Kidney epithelial cell (primary cell): ENCODE measurements around the gene GNLY. TPM values are rescaled to one million over a fixed set of nuclear protein-coding genes. Genes with fewer than 3 reads are reported as not detected.

Experiments used
- DNase-seq: peaks from one replicate; pipeline ENCODE4 v3.0.0-alpha.2; 2010; ENCODE audit warnings: low read depth
- H3K27me3 ChIP-seq: 2 replicates; pipeline ENCODE4 v1.6.0; 2011; ENCODE audit warnings: low read length; ENCODE audit not compliant: control insufficient read depth, insufficient read depth
- H3K36me3 ChIP-seq: 2 replicates; pipeline ENCODE4 v1.5.1; 2011; ENCODE audit warnings: low read length; ENCODE audit not compliant: control insufficient read depth, insufficient read depth
- H3K4me3 ChIP-seq: 2 replicates; pipeline ENCODE4 v1.5.1; 2011; ENCODE audit warnings: low read depth, mild to moderate bottlenecking, control low read depth, low read length
- total RNA-seq: library from RNA; depleted of rRNA; stranded (reverse); fragments of >200 nt; gene quantifications from 2 replicates; pipeline ENCODE4 v1.2.3, GENCODE V29; 2015
- TF ChIP-seq, protein P1 (sequence below): IDR thresholded peaks from 2 replicates; pipeline ENCODE4 v1.5.1; 2011; ENCODE audit warnings: mild to moderate bottlenecking, moderate library complexity, low read length, control low read depth, inconsistent platforms; ENCODE audit not compliant: insufficient read depth, poor library complexity, severe bottlenecking

The GNLY gene
- total RNA-seq, 1 donor from 2014 or later: not detected

DNA sequence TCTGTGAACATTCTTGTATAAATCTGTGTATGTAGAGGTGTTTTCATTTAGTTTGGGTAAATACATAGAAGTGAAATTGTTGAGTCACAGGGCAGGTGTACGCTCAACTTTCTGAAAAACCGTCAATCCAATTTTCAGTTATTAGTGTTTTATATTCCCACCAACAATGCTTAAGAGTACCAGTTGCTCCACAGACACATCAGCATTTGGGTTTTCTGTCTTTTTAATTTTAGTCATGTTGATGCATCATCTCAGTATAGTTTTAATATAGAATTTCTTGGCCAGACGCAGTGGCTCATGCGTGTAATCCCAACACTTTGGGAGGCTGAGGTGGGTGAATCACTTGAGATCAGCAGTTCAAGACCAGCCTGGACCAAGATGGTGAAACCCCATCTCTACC lies 3.2 kb upstream of the GNLY start:
- H3K4me3 ChIP-seq: no peak overlapping the region
- H3K36me3 ChIP-seq: no peaks in the 10 kb centered on the region
- H3K27me3 ChIP-seq: no peaks in the 10 kb centered on the region
- TF ChIP-seq, protein P1, sequence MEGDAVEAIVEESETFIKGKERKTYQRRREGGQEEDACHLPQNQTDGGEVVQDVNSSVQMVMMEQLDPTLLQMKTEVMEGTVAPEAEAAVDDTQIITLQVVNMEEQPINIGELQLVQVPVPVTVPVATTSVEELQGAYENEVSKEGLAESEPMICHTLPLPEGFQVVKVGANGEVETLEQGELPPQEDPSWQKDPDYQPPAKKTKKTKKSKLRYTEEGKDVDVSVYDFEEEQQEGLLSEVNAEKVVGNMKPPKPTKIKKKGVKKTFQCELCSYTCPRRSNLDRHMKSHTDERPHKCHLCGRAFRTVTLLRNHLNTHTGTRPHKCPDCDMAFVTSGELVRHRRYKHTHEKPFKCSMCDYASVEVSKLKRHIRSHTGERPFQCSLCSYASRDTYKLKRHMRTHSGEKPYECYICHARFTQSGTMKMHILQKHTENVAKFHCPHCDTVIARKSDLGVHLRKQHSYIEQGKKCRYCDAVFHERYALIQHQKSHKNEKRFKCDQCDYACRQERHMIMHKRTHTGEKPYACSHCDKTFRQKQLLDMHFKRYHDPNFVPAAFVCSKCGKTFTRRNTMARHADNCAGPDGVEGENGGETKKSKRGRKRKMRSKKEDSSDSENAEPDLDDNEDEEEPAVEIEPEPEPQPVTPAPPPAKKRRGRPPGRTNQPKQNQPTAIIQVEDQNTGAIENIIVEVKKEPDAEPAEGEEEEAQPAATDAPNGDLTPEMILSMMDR: no peak
- no peak for DNase-seq

DNA sequence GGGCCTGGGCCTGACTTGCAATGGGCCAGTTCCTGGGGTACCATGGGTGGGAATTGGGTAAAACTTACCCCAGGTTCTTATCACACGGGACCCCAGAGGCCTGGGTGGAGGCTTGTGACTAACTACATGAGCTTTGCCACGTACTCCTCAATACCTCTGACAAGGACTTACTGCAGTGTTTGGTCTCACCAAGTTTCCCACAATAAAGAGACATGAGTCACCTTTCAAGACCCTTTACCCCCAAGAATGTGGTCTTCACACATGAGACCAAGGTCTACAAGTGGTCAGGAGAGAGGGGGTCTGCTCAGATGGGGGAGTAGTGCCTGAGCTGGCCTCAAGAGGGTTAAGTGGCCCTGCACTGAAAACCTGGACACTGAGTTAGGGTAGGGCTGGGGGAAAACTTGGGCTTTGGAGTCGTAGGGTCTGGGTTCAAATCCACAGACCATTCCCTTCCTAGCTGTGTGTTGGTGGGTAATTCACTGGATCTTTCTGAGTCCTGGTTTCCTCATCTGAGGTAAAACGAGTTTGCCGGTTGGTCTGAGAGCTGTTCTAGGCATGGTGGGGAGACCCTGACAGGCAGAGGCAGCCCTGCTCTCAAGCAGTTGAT lies 2.0 kb upstream of the GNLY start:
- no peaks in the 10 kb centered on the region for H3K27me3 ChIP-seq
- TF ChIP-seq, protein P1: no peak
- DNase-seq: no peak
- H3K4me3 ChIP-seq: no peak overlapping the region
- no peaks in the 10 kb centered on the region for H3K36me3 ChIP-seq

DNA sequence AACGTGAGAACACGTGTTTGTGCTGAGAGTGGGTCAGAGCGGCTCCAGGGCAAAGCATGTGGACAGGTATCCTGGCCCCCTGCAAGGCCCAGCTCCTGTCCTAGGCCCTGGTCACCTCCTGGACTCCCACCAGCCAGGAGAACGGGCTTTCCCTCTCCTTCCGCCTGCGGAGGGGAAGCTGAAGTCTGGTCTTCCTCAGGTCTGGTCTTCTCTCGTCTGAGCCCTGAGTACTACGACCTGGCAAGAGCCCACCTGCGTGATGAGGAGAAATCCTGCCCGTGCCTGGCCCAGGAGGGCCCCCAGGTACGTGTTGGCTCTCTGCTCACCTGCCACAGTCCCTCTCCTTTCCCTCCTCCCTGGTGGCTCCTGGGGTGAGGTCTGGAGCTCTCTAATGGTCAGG lies 963 bp downstream of the GNLY start:
- H3K36me3 ChIP-seq: no peaks in the 10 kb centered on the region
- DNase-seq: no peak
- no peaks in the 10 kb centered on the region for H3K27me3 ChIP-seq
- TF ChIP-seq, protein P1: no peak
- no peak overlapping the region for H3K4me3 ChIP-seq

DNA sequence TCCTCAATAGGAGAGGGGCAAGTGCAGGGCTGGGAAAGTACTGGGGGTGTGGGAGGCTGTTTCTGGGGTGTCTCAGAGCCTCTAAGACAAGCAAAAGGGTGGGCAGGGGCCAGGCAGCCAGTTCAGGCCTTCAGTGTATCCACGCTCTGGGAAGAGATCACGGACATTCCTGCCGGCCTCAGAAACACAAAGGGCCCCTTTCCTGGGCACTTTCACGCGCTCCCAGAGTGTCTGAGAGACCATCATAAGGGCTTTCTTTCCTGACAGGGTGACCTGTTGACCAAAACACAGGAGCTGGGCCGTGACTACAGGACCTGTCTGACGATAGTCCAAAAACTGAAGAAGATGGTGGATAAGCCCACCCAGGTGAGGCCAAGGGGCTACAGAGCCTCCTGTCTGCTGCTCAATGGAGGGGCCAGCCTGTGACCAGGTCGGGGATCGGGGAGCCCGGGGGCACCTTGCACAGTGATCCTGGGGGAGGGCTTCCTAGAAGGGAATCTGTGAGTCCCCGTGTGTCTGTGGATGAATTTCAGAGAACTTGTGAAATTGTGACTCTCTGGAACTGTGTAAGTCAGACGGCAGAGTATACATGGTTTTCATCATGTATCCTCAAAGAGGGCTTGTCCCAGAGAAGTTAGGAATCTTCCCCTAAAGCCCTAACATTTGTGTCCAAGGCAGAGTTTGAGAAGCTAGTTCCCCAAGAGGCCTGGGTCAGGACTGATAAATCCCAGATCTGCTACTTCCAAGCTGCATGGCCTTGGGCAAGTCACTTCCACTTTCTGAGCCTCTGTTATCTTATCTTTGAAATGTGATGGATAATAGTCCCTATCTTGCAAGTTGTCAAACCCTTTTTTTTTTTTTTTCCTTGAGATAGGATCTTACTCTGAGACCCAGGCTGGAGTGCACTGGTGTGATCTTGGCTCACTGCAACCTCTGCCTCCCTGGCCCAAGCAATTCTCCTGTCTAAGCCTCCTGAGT lies 1.8 kb downstream of the GNLY start:
- Histone ChIP-seq H3K36me3 (no peaks in the 10 kb centered on the region), H3K27me3 (no peaks in the 10 kb centered on the region), H3K4me3 (no peak overlapping the region)
- TF ChIP-seq, protein P1: no peak
- no peak for DNase-seq

DNA sequence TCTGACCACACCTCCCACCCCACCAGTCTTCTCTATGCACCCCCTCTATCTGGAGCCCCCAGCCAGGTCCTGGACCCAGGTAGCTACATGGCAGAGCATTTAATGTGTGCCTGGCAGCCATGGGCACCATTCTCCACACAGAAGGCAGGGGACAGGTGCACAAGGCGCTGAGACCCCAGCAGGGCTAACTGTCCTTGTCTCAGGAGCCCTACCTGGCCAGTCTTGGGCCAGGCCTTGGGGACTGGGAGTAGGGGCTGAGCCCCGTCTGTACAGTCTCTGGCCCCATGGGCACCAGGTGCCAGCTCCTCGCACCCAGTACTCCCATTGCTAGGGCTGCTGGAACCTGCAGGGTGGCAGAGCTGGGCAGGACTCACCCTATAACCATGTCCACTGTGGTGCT lies 2.9 kb downstream of the GNLY start:
- no peak overlapping the region for H3K4me3 ChIP-seq
- H3K36me3 ChIP-seq: no peaks in the 10 kb centered on the region
- no peaks in the 10 kb centered on the region for H3K27me3 ChIP-seq
- DNase-seq: no peak
- TF ChIP-seq, protein P1: no peak

DNA sequence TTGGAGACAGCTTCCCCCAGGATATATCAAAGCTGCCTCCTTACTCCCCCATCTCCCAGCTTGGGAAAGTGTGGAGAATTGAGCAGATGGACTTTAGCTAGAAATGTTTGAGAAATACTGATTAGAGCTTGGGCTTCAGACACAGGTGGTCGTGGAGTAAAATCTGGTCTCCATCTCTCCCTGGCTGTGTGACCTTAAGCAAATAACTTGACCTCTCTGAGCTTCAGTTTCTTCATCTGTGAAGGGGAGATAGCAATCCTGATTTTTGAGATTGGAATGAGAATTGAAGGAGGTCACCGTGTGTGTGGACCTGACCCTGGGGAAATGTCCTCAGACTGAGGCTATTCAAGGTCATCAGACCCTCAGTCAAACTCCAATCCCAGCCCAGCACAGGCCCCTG lies 3.6 kb downstream of the GNLY start:
- TF ChIP-seq, protein P1: no peak
- Histone ChIP-seq H3K27me3 (no peaks in the 10 kb centered on the region), H3K36me3 (no peaks in the 10 kb centered on the region), H3K4me3 (no peak overlapping the region)
- no peak for DNase-seq
